ENCODE results near the gene ACTL7A.
"Not testable (repeated sequence)": the region's sequence is repeated elsewhere in the genome, so short reads cannot be mapped to it uniquely, and the experiment has no call there.

Gene ACTL7A

GRCh38 chr9:108845507-108845906 is 16.6 kb upstream of the ACTL7A start:
- no peak for TF ChIP-seq SPI1 (IDR thresholded peaks at IDR 0.05; ENCODE audit: low read depth, low read length)
- no peak for TF ChIP-seq TAF1 (IDR thresholded peaks at IDR 0.05; ENCODE audit: low read depth, low read length)
- no peak for TF ChIP-seq POLR2AphosphoS5 (IDR thresholded peaks at IDR 0.05; ENCODE audit: low read depth, low read length)
- no peak for TF ChIP-seq POU2F2 (IDR thresholded peaks at IDR 0.05; ENCODE audit: low read depth, low read length)
- TF ChIP-seq POLR2A (IDR thresholded peaks at IDR 0.05; ENCODE audit: low read depth, low read length), result no peak
- no peak for TF ChIP-seq PAX5 (IDR thresholded peaks at IDR 0.05; ENCODE audit: insufficient read depth, low read length, severe bottlenecking)
- no peak for DNase-seq (ENCODE audit: insufficient read length, low spot score)
- FAIRE-seq, result no peak

- no peak for FAIRE-seq
- TF ChIP-seq POU2F2 (IDR thresholded peaks at IDR 0.05; ENCODE audit: low read depth, low read length) (no peak), POLR2A (IDR thresholded peaks at IDR 0.05; ENCODE audit: low read depth, low read length) (no peak), TAF1 (IDR thresholded peaks at IDR 0.05; ENCODE audit: low read depth, low read length) (no peak), PAX5 (IDR thresholded peaks at IDR 0.05; ENCODE audit: insufficient read depth, low read length, severe bottlenecking) (no peak), SPI1 (IDR thresholded peaks at IDR 0.05; ENCODE audit: low read depth, low read length) (no peak), POLR2AphosphoS5 (IDR thresholded peaks at IDR 0.05; ENCODE audit: low read depth, low read length) (no peak)
- no peak for DNase-seq (ENCODE audit: insufficient read length, low spot score)
Observed at GRCh38 chr9:108845947-108846346, 16.1 kb upstream of the ACTL7A start.

GRCh38 chr9:108848296-108848695 is 13.8 kb upstream of the ACTL7A start:
- DNase-seq (ENCODE audit: insufficient read length, low spot score); FAIRE-seq: not testable (repeated sequence)

- no peak for TF ChIP-seq POLR2A (IDR thresholded peaks at IDR 0.05; ENCODE audit: low read depth, low read length)
- no peak for TF ChIP-seq SPI1 (IDR thresholded peaks at IDR 0.05; ENCODE audit: low read depth, low read length)
- no peak for TF ChIP-seq TAF1 (IDR thresholded peaks at IDR 0.05; ENCODE audit: low read depth, low read length)
- no peak for TF ChIP-seq POLR2AphosphoS5 (IDR thresholded peaks at IDR 0.05; ENCODE audit: low read depth, low read length)
- no peak for TF ChIP-seq POU2F2 (IDR thresholded peaks at IDR 0.05; ENCODE audit: low read depth, low read length)
- no peak for TF ChIP-seq PAX5 (IDR thresholded peaks at IDR 0.05; ENCODE audit: insufficient read depth, low read length, severe bottlenecking)
- no peak for DNase-seq (ENCODE audit: insufficient read length, low spot score)
- no peak for FAIRE-seq
Observed at GRCh38 chr9:108850293-108850897, 11.7 kb upstream of the ACTL7A start.

GRCh38 chr9:108851138-108851537 is 10.9 kb upstream of the ACTL7A start:
- TF ChIP-seq SPI1 (IDR thresholded peaks at IDR 0.05; ENCODE audit: low read depth, low read length), result no peak
- TF ChIP-seq POU2F2 (IDR thresholded peaks at IDR 0.05; ENCODE audit: low read depth, low read length), result no peak
- no peak for TF ChIP-seq TAF1 (IDR thresholded peaks at IDR 0.05; ENCODE audit: low read depth, low read length)
- no peak for TF ChIP-seq POLR2A (IDR thresholded peaks at IDR 0.05; ENCODE audit: low read depth, low read length)
- no peak for TF ChIP-seq POLR2AphosphoS5 (IDR thresholded peaks at IDR 0.05; ENCODE audit: low read depth, low read length)
- no peak for TF ChIP-seq PAX5 (IDR thresholded peaks at IDR 0.05; ENCODE audit: insufficient read depth, low read length, severe bottlenecking)
- FAIRE-seq (no peak), DNase-seq (ENCODE audit: insufficient read length, low spot score) (no peak)

GRCh38 chr9:108852079-108852478 is 10.0 kb upstream of the ACTL7A start:
- no peak for DNase-seq (ENCODE audit: insufficient read length, low spot score)
- no peak for FAIRE-seq
- TF ChIP-seq POU2F2 (IDR thresholded peaks at IDR 0.05; ENCODE audit: low read depth, low read length) (no peak), POLR2A (IDR thresholded peaks at IDR 0.05; ENCODE audit: low read depth, low read length) (no peak), PAX5 (IDR thresholded peaks at IDR 0.05; ENCODE audit: insufficient read depth, low read length, severe bottlenecking) (no peak), SPI1 (IDR thresholded peaks at IDR 0.05; ENCODE audit: low read depth, low read length) (no peak), TAF1 (IDR thresholded peaks at IDR 0.05; ENCODE audit: low read depth, low read length) (no peak), POLR2AphosphoS5 (IDR thresholded peaks at IDR 0.05; ENCODE audit: low read depth, low read length) (no peak)

- FAIRE-seq (no peak), DNase-seq (ENCODE audit: insufficient read length, low spot score) (no peak)
- no peak for TF ChIP-seq PAX5 (IDR thresholded peaks at IDR 0.05; ENCODE audit: insufficient read depth, low read length, severe bottlenecking)
- no peak for TF ChIP-seq SPI1 (IDR thresholded peaks at IDR 0.05; ENCODE audit: low read depth, low read length)
- TF ChIP-seq POLR2A (IDR thresholded peaks at IDR 0.05; ENCODE audit: low read depth, low read length), result no peak
- TF ChIP-seq TAF1 (IDR thresholded peaks at IDR 0.05; ENCODE audit: low read depth, low read length), result no peak
- TF ChIP-seq POLR2AphosphoS5 (IDR thresholded peaks at IDR 0.05; ENCODE audit: low read depth, low read length), result no peak
- no peak for TF ChIP-seq POU2F2 (IDR thresholded peaks at IDR 0.05; ENCODE audit: low read depth, low read length)
Observed at GRCh38 chr9:108854094-108854493, 8.0 kb upstream of the ACTL7A start.

GRCh38 chr9:108854641-108855528 is 7.2 kb upstream of the ACTL7A start:
- no peak for FAIRE-seq

GRCh38 chr9:108855529-108855886 is 6.6 kb upstream of the ACTL7A start:
- DNase-seq (ENCODE audit: insufficient read length, low spot score) (no peak), FAIRE-seq (no peak)
- TF ChIP-seq PAX5 (IDR thresholded peaks at IDR 0.05; ENCODE audit: insufficient read depth, low read length, severe bottlenecking) (no peak), TAF1 (IDR thresholded peaks at IDR 0.05; ENCODE audit: low read depth, low read length) (no peak), SPI1 (IDR thresholded peaks at IDR 0.05; ENCODE audit: low read depth, low read length) (no peak), POLR2AphosphoS5 (IDR thresholded peaks at IDR 0.05; ENCODE audit: low read depth, low read length) (no peak), POLR2A (IDR thresholded peaks at IDR 0.05; ENCODE audit: low read depth, low read length) (no peak), POU2F2 (IDR thresholded peaks at IDR 0.05; ENCODE audit: low read depth, low read length) (no peak)

More at GRCh38 chr9:108854641-108855528, 7.2 kb upstream of the ACTL7A start:
- no peak for DNase-seq (ENCODE audit: insufficient read length, low spot score)
- TF ChIP-seq POLR2AphosphoS5 (IDR thresholded peaks at IDR 0.05; ENCODE audit: low read depth, low read length), result no peak
- TF ChIP-seq TAF1 (IDR thresholded peaks at IDR 0.05; ENCODE audit: low read depth, low read length), result no peak
- TF ChIP-seq PAX5 (IDR thresholded peaks at IDR 0.05; ENCODE audit: insufficient read depth, low read length, severe bottlenecking), result no peak
- no peak for TF ChIP-seq POU2F2 (IDR thresholded peaks at IDR 0.05; ENCODE audit: low read depth, low read length)

Measured in GM12891 (cell line).